LNCAP (cell line): ENCODE data around the gene WDR20.

Source experiments
- CTCF ChIP-seq: fragments of 450-650 bp; IDR thresholded peaks from 2 replicates; pipeline ENCODE4 v1.5.1; 2017; ENCODE audit warnings: mild to moderate bottlenecking

WDR20 gene

GRCh38 chr14:102189874-102190273, 50.2 kb downstream of the WDR20 start:
- no peak for TF ChIP-seq CTCF

GRCh38 chr14:102192840-102193502, 53.3 kb downstream of the WDR20 start:
- no peak for TF ChIP-seq CTCF

GRCh38 chr14:102194856-102195255, 55.2 kb downstream of the WDR20 start:
- no peak for TF ChIP-seq CTCF

- no peak for TF ChIP-seq CTCF
Observed at GRCh38 chr14:102195446-102195845, 55.7 kb downstream of the WDR20 start.

- no peak for TF ChIP-seq CTCF
Observed at GRCh38 chr14:102196039-102196901, 56.6 kb downstream of the WDR20 start.

GRCh38 chr14:102196902-102197230, 57.2 kb downstream of the WDR20 start:
- no peak for TF ChIP-seq CTCF

GRCh38 chr14:102197317-102197853, 57.7 kb downstream of the WDR20 start:
- no peak for TF ChIP-seq CTCF
